Cardiac muscle cell (in vitro differentiated cells and primary cell): Measurements from ENCODE around the gene MACROD2. TPM values are rescaled to one million over a fixed set of nuclear protein-coding genes. Genes with fewer than 3 reads are reported as not detected.

Experiments
- DNase-seq, 2 donors: peaks; one replicate each; pipeline versions ENCODE4 v3.0.0 to v3.0.0-alpha.2; 2010 to 2017; ENCODE audit warnings: low read depth in 1 of 2, low spot score in 1 of 2
- H3K27ac ChIP-seq: fragments of 200-600 bp; sonication (generic); 2 replicates; pipeline ENCODE4 v1.5.1; 2016
- H3K27me3 ChIP-seq: fragments of 200-600 bp; sonication (generic); 2 replicates; pipeline ENCODE4 v1.6.0; 2016; ENCODE audit warnings: control low read depth
- H3K36me3 ChIP-seq: fragments of 200-600 bp; sonication (generic); 2 replicates; pipeline ENCODE4 v1.5.1; 2016; ENCODE audit warnings: control low read depth
- H3K4me1 ChIP-seq: fragments of 200-600 bp; sonication (generic); 2 replicates; pipeline ENCODE4 v1.8.1; 2017; ENCODE audit warnings: low read depth, mild to moderate bottlenecking, mixed run types
- H3K4me3 ChIP-seq: fragments of 200-600 bp; sonication (generic); 2 replicates; pipeline ENCODE4 v1.5.1; 2016; ENCODE audit warnings: mild to moderate bottlenecking
- H3K9me3 ChIP-seq: fragments of 200-600 bp; sonication (generic); 2 replicates; pipeline ENCODE4 v1.5.1; 2017; ENCODE audit warnings: low read depth, mild to moderate bottlenecking, control low read depth
- polyA plus RNA-seq: library from polyadenylated mRNA; unstranded; fragments of >200 nt; fragmentation: Nextera tagmentation; extraction: Ambion mirVana; gene quantifications from 2 replicates; pipeline ENCODE4 v1.2.1, GENCODE V29; 2016
- total RNA-seq: library from RNA; depleted of rRNA; stranded (reverse); fragments of >200 nt; gene quantifications from 2 replicates; pipeline ENCODE4 v1.2.3, GENCODE V29; 2016
- TF ChIP-seq, protein P1 (sequence below): IDR thresholded peaks from 2 replicates; pipeline ENCODE4 v1.5.1; 2012; ENCODE audit warnings: low read depth, mild to moderate bottlenecking, low read length

MACROD2 gene
- total and polyA plus RNA-seq, 2 experiments from 2014 or later: 9.3 to 14.4 TPM

GRCh38 chr20:15836634-15837033 is 1841.3 kb downstream of the MACROD2 start:
- no peak for DNase-seq
- H3K36me3 ChIP-seq: no peaks in the 10 kb centered on the region
- H3K27me3 ChIP-seq: no peaks in the 10 kb centered on the region
- TF ChIP-seq, protein P1, sequence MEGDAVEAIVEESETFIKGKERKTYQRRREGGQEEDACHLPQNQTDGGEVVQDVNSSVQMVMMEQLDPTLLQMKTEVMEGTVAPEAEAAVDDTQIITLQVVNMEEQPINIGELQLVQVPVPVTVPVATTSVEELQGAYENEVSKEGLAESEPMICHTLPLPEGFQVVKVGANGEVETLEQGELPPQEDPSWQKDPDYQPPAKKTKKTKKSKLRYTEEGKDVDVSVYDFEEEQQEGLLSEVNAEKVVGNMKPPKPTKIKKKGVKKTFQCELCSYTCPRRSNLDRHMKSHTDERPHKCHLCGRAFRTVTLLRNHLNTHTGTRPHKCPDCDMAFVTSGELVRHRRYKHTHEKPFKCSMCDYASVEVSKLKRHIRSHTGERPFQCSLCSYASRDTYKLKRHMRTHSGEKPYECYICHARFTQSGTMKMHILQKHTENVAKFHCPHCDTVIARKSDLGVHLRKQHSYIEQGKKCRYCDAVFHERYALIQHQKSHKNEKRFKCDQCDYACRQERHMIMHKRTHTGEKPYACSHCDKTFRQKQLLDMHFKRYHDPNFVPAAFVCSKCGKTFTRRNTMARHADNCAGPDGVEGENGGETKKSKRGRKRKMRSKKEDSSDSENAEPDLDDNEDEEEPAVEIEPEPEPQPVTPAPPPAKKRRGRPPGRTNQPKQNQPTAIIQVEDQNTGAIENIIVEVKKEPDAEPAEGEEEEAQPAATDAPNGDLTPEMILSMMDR: no peak
- no peak overlapping the region for H3K4me3 ChIP-seq
- no peaks in the 10 kb centered on the region for H3K9me3 ChIP-seq
- no peak overlapping the region for H3K27ac ChIP-seq
- H3K4me1 ChIP-seq: no peaks in the 10 kb centered on the region

- Histone ChIP-seq H3K4me3 (no peak overlapping the region), H3K27ac (no peak overlapping the region), H3K9me3 (no peaks in the 10 kb centered on the region), H3K4me1 (no peaks in the 10 kb centered on the region), H3K27me3 (no peaks in the 10 kb centered on the region), H3K36me3 (no peaks in the 10 kb centered on the region)
- no peak for DNase-seq
- TF ChIP-seq, protein P1: no peak
Measured at GRCh38 chr20:15837563-15837962, 1842.2 kb downstream of the MACROD2 start.

GRCh38 chr20:15838466-15838865 is 1843.2 kb downstream of the MACROD2 start:
- Histone ChIP-seq H3K27ac (no peak overlapping the region), H3K4me3 (no peak overlapping the region), H3K4me1 (no peaks in the 10 kb centered on the region), H3K36me3 (no peaks in the 10 kb centered on the region), H3K9me3 (no peaks in the 10 kb centered on the region), H3K27me3 (no peaks in the 10 kb centered on the region)
- no peak for DNase-seq
- TF ChIP-seq, protein P1: no peak

GRCh38 chr20:15840636-15841301 is 1845.5 kb downstream of the MACROD2 start:
- H3K9me3 ChIP-seq: no peaks in the 10 kb centered on the region

GRCh38 chr20:15842872-15843271 is 1847.6 kb downstream of the MACROD2 start:
- Histone ChIP-seq H3K27ac (no peak overlapping the region), H3K36me3 (no peaks in the 10 kb centered on the region), H3K4me1 (no peaks in the 10 kb centered on the region), H3K27me3 (no peaks in the 10 kb centered on the region), H3K9me3 (no peaks in the 10 kb centered on the region), H3K4me3 (no peak overlapping the region)
- TF ChIP-seq, protein P1: no peak
- DNase-seq: no peak

More at GRCh38 chr20:15840636-15841301, 1845.5 kb downstream of the MACROD2 start:
- no peaks in the 10 kb centered on the region for H3K4me1 ChIP-seq
- H3K4me3 ChIP-seq: no peak overlapping the region
- DNase-seq: no peak
- H3K27ac ChIP-seq: no peak overlapping the region
- H3K27me3 ChIP-seq: no peaks in the 10 kb centered on the region
- TF ChIP-seq, protein P1: no peak
- H3K36me3 ChIP-seq: no peaks in the 10 kb centered on the region

GRCh38 chr20:15843777-15844176 is 1848.5 kb downstream of the MACROD2 start:
- no peaks in the 10 kb centered on the region for H3K9me3 ChIP-seq
- DNase-seq: no peak
- TF ChIP-seq, protein P1: no peak

More at GRCh38 chr20:15843777-15844176, 1848.5 kb downstream of the MACROD2 start:
- Histone ChIP-seq H3K36me3 (no peaks in the 10 kb centered on the region), H3K4me1 (no peaks in the 10 kb centered on the region), H3K27ac (no peak overlapping the region), H3K4me3 (no peak overlapping the region), H3K27me3 (no peaks in the 10 kb centered on the region)
